Activated CD8-positive, alpha-beta T cell treated with anti-CD3 and anti-CD28 coated beads for 36 hours (primary cell): Measurements from ENCODE around the gene UBXN2A. TPM values are rescaled to one million over a fixed set of nuclear protein-coding genes. Genes with fewer than 3 reads are reported as not detected.
A peak's percentile ranks its signal among the peaks of the same experiment; 100 is the strongest.

ENCODE experiments used
- ATAC-seq: fragments of 200-7000 bp; cut with Tn5 transposase; one replicate; pipeline ENCODE4 v1.10.0; 2021; ENCODE audit warnings: mild to moderate bottlenecking, moderate library complexity
- CTCF ChIA-PET: fragments of 350-600 bp; sonication (Branson Sonifier 250); formaldehyde crosslinking; loops from one replicate; lab custom pipeline; 2021; ENCODE audit warnings: antibody characterized with exemption; lab: Charles Lee
- POLR2A ChIA-PET: fragments of 350-600 bp; sonication (Branson Sonifier 250); formaldehyde crosslinking; loops from one replicate; lab custom pipeline; 2021; ENCODE audit warnings: antibody characterized with exemption; lab: Charles Lee
- DNase-seq: peaks from one replicate; pipeline ENCODE4 v3.0.0-alpha.2; 2020
- H3K27ac Mint-ChIP-seq: one replicate; pipeline ENCODE4 v1.8.0; 2021; ENCODE audit warnings: mild to moderate bottlenecking, mixed read lengths
- H3K27me3 Mint-ChIP-seq: one replicate; pipeline ENCODE4 v1.8.0; 2021; ENCODE audit warnings: mixed read lengths
- H3K36me3 Mint-ChIP-seq: one replicate; pipeline ENCODE4 v1.8.0; 2021; ENCODE audit warnings: low read depth, mixed read lengths
- H3K4me1 Mint-ChIP-seq: one replicate; pipeline ENCODE4 v1.8.0; 2021; ENCODE audit warnings: low read depth, mixed read lengths
- H3K4me3 Mint-ChIP-seq: one replicate; pipeline ENCODE4 v1.8.0; 2021; ENCODE audit warnings: mild to moderate bottlenecking, moderate library complexity, mixed read lengths
- H3K9me3 Mint-ChIP-seq: one replicate; pipeline ENCODE4 v1.8.0; 2021; ENCODE audit warnings: mixed read lengths
- CTCF ChIP-seq: fragments of 200-600 bp; IDR thresholded peaks from one replicate; pipeline ENCODE4 v1.8.0; 2022; ENCODE audit warnings: antibody characterized with exemption, mild to moderate bottlenecking
- intact Hi-C: fragments of 100-400 bp; cut with micrococcal nuclease; formaldehyde crosslinking; loops from one replicate; pipeline ENCODE4 v1.10.0; 2022
- total RNA-seq, 2 experiments: library from RNA; stranded (reverse); gene quantifications; one replicate each; pipeline ENCODE4 v1.2.3, GENCODE V29; 2021

Gene UBXN2A
- total RNA-seq, 2 experiments from 2014 or later, result 11.1 to 11.2 TPM

- intact Hi-C loops, result no loop called here
- Mint-ChIP-seq H3K4me3 (no peak overlapping the region), H3K27ac (no peak overlapping the region), H3K4me1 (no peaks in the 10 kb centered on the region), H3K9me3 (no peaks in the 10 kb centered on the region), H3K36me3 (no peaks in the 10 kb centered on the region), H3K27me3 (no peaks in the 10 kb centered on the region)
- DNase-seq, result no peak
- no peak for TF ChIP-seq CTCF
- no peak for ATAC-seq
- ChIA-PET CTCF (interaction anchor here (0.7 kb wide), 2 partner anchors 66 to 90 kb away, joined by 3 read pairs; partner anchors contain the start of gene TP53I3), POLR2A (no interaction called here)
These were observed 54.3 kb downstream of the UBXN2A start for GRCh38 chr2:23994567-23994966.

- no peak for TF ChIP-seq CTCF
- peaks cover 21% of the 10 kb centered on the region for H3K27me3 Mint-ChIP-seq
- H3K4me3 Mint-ChIP-seq, result no peak overlapping the region
- H3K4me1 Mint-ChIP-seq, result peaks cover 3% of the 10 kb centered on the region
- H3K36me3 Mint-ChIP-seq, result no peaks in the 10 kb centered on the region
- DNase-seq, result no peak
- no peaks in the 10 kb centered on the region for H3K9me3 Mint-ChIP-seq
- no peak for ATAC-seq
- intact Hi-C loops, result no loop called here
- ChIA-PET POLR2A (interaction anchor here (1.1 kb wide), 1 partner anchor 40 kb away, joined by 3 read pairs; the partner anchor contains the start of gene WDCP), CTCF (interaction anchor here (0.9 kb wide), 1 partner anchor 183 kb away, joined by 3 read pairs; no protein-coding TSS in a partner anchor)
- no peak overlapping the region for H3K27ac Mint-ChIP-seq
These were observed 67.4 kb downstream of the UBXN2A start for GRCh38 chr2:24007693-24008092.

GRCh38 chr2:24008672-24009366 lies 68.6 kb downstream of the UBXN2A start:
- Mint-ChIP-seq H3K27ac (no peak overlapping the region), H3K27me3 (peaks cover 23% of the 10 kb centered on the region), H3K9me3 (no peaks in the 10 kb centered on the region), H3K4me1 (peaks cover 3% of the 10 kb centered on the region), H3K36me3 (no peaks in the 10 kb centered on the region), H3K4me3 (no peak overlapping the region)
- ChIA-PET POLR2A (interaction anchor here (1.1 kb wide), 1 partner anchor 39 kb away, joined by 3 read pairs; the partner anchor contains the start of gene WDCP), CTCF (no interaction called here)
- ATAC-seq, result no peak
- TF ChIP-seq CTCF, result no peak
- no peak for DNase-seq
- intact Hi-C loops, result no loop called here

GRCh38 chr2:24009367-24009679 lies 69.1 kb downstream of the UBXN2A start:
- TF ChIP-seq CTCF, result no peak
- H3K4me3 Mint-ChIP-seq, result no peak overlapping the region
- ChIA-PET CTCF (no interaction called here), POLR2A (no interaction called here)
- peaks cover 23% of the 10 kb centered on the region for H3K27me3 Mint-ChIP-seq
- no peak overlapping the region for H3K27ac Mint-ChIP-seq
- no peak for ATAC-seq
- intact Hi-C loops, result no loop called here
- peaks cover 3% of the 10 kb centered on the region for H3K4me1 Mint-ChIP-seq
- no peak for DNase-seq
- no peaks in the 10 kb centered on the region for H3K9me3 Mint-ChIP-seq
- no peaks in the 10 kb centered on the region for H3K36me3 Mint-ChIP-seq

- peaks cover 3% of the 10 kb centered on the region for H3K4me1 Mint-ChIP-seq
- DNase-seq (no peak), ATAC-seq (peak; percentile 34)
- H3K27me3 Mint-ChIP-seq, result peaks cover 23% of the 10 kb centered on the region
- H3K36me3 Mint-ChIP-seq, result no peaks in the 10 kb centered on the region
- ChIA-PET CTCF (interaction anchor here (1.4 kb wide), 1 partner anchor 74 kb away, joined by 5 read pairs; the partner anchor contains the start of gene TP53I3), POLR2A (no interaction called here)
- intact Hi-C loops, result no loop called here
- no peak within 1 kb of the TSS for H3K27ac Mint-ChIP-seq
- no peaks in the 10 kb centered on the region for H3K9me3 Mint-ChIP-seq
- no peak for TF ChIP-seq CTCF
- no peak within 1 kb of the TSS for H3K4me3 Mint-ChIP-seq
These were observed 69.6 kb downstream of the UBXN2A start, which contains the start of gene MFSD2B for GRCh38 chr2:24009680-24010476. TSS of gene MFSD2B (plus strand) at chr2:24010085. CDS start at chr2:24010097, 12 bp downstream.
